Measurements from ENCODE around the gene KCNA10.

The KCNA10 gene

GRCh38 chr1:110477041-110477440 is 41.9 kb downstream of the KCNA10 start:
- DNase-seq, result no peak

GRCh38 chr1:110476028-110476765 is 42.8 kb downstream of the KCNA10 start:
- DNase-seq, result no peak

- DNase-seq, result no peak
Measured at GRCh38 chr1:110475362-110476027, 43.5 kb downstream of the KCNA10 start.

GRCh38 chr1:110474444-110474843 is 44.5 kb downstream of the KCNA10 start:
- DNase-seq, result no peak

- DNase-seq, result no peak
Measured at GRCh38 chr1:110472546-110472945, 46.4 kb downstream of the KCNA10 start.

- DNase-seq, result no peak
Measured at GRCh38 chr1:110471131-110471530, 47.8 kb downstream of the KCNA10 start.

Data from activated gamma-delta T cell (primary cell).